IPS DF 4.7 (cell line): ENCODE data around the gene ZNF282.
"Not testable (repeated sequence)": the region's sequence is repeated elsewhere in the genome, so short reads cannot be mapped to it uniquely, and the experiment has no call there.

Experiments used
- DNase-seq: peaks from one replicate; pipeline ENCODE4 v3.0.0-alpha.2; 2013; ENCODE audit warnings: low spot score; ENCODE audit errors: extremely low read depth

The ZNF282 gene

GRCh38 chr7:149224352-149224751 is 29.0 kb downstream of the ZNF282 start:
- no peak for DNase-seq

GRCh38 chr7:149225106-149225505 is 29.8 kb downstream of the ZNF282 start:
- no peak for DNase-seq

- DNase-seq, result no peak
These were observed 30.3 kb downstream of the ZNF282 start for GRCh38 chr7:149225656-149226055.

GRCh38 chr7:149226366-149226765 is 31.0 kb downstream of the ZNF282 start:
- not testable (repeated sequence) for DNase-seq

GRCh38 chr7:149226840-149227494 is 31.6 kb downstream of the ZNF282 start:
- DNase-seq, result no peak

- no peak for DNase-seq
These were observed 33.6 kb downstream of the ZNF282 start for GRCh38 chr7:149228831-149229471.

- DNase-seq, result no peak
These were observed 34.2 kb downstream of the ZNF282 start for GRCh38 chr7:149229526-149229925.

GRCh38 chr7:149232362-149232761 is 37.0 kb downstream of the ZNF282 start:
- DNase-seq, result no peak

- not testable (repeated sequence) for DNase-seq
These were observed 38.4 kb downstream of the ZNF282 start for GRCh38 chr7:149233655-149234204.

GRCh38 chr7:149237502-149237901 is 42.2 kb downstream of the ZNF282 start:
- no peak for DNase-seq

GRCh38 chr7:149238051-149238450 is 42.7 kb downstream of the ZNF282 start:
- DNase-seq, result no peak

GRCh38 chr7:149239345-149240143 is 44.2 kb downstream of the ZNF282 start, which contains the start of gene ZNF212:
ZNF212 (plus strand) TSS chr7:149239651; CDS start chr7:149239779, 128 bp downstream.
- no peak for DNase-seq

- DNase-seq, result no peak
These were observed 45.3 kb downstream of the ZNF282 start for GRCh38 chr7:149240637-149241036.

GRCh38 chr7:149241696-149242095 is 46.4 kb downstream of the ZNF282 start:
- no peak for DNase-seq

GRCh38 chr7:149245244-149245643 is 49.9 kb downstream of the ZNF282 start:
- no peak for DNase-seq

- no peak for DNase-seq
These were observed 50.4 kb downstream of the ZNF282 start for GRCh38 chr7:149245744-149246143.

GRCh38 chr7:149248777-149249176 is 53.4 kb downstream of the ZNF282 start:
- no peak for DNase-seq

- DNase-seq, result not testable (repeated sequence)
These were observed 54.8 kb downstream of the ZNF282 start for GRCh38 chr7:149250151-149250550.

GRCh38 chr7:149251518-149251917 is 56.2 kb downstream of the ZNF282 start:
- not testable (repeated sequence) for DNase-seq

GRCh38 chr7:149252378-149252777 is 57.0 kb downstream of the ZNF282 start:
- DNase-seq, result no peak

GRCh38 chr7:149253665-149254064 is 58.3 kb downstream of the ZNF282 start:
- DNase-seq, result no peak
